ENCODE data around the gene EXOC6B.

The EXOC6B gene

DNA sequence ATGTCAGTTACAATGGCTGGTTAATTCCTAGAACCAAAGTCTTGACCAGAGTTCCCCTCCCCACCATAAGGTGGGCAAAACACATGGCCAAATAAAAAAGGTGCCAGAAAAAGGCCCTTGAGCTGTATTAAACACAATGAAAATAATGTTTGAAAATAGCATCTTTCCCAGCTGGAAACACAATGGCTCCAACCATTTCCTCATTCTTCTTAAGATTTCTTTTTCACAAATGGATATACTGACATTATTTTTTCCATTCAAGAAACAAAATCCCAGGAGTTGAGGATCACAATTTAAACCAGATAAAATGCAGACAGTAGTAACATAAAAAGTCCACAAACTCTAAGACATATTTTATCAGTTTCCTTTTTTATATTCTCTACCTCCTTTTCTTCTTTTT, 143.8 kb downstream of the EXOC6B start:
- TF ChIP-seq ZBTB7A (IDR thresholded peaks at IDR 0.05; ENCODE audit: low read depth): no peak
- TF ChIP-seq, protein P1, sequence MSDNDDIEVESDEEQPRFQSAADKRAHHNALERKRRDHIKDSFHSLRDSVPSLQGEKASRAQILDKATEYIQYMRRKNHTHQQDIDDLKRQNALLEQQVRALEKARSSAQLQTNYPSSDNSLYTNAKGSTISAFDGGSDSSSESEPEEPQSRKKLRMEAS (IDR thresholded peaks at IDR 0.05): no peak
- TF ChIP-seq FOXM1 (IDR thresholded peaks at IDR 0.05; ENCODE audit: borderline replicate concordance, low read depth): no peak
- no peak for TF ChIP-seq TEAD4 (IDR thresholded peaks at IDR 0.05)

DNA sequence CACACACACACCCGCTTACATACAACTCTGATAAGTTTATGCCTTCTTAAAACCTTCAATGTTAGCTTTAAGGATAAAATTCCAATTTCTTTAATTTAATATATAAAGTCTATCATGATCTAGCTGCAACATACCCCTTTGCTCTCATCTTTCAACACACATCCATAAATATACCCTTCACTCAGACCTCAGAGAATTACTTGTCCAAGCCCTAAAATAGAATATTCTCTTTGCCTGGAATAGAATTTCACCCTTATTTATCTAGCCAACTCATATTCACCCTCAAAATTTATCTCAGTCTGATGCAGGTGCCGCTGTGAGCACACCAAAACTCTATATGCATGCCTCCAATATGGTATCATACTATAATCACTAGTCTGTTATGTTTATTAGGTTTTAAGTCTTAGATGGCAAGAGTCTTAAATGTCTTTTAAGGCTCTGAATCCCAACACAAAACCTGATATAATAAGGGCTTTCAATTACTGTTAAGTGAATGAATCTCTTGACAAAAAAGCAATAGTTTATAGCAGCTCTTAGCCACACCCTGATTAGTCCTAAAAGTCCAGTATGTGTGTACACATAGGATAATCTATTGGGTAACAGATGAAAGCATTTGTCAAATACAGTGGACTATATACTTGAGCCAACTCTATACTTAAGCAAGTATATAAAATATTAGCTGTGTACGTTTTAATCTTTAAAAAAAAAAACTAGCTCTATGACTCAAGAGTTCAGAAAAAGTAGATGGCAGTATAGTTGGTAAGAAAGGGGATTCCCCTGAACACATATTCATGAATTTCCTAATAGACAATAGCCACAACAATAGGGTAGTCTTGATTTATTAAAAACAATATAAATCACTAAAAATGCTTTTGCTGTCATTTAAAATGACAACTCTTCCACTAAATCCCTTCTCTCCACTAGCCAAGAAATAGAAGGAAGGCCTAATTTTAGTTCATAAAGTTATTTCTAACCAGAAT, 144.5 kb downstream of the EXOC6B start:
- TF ChIP-seq ZBTB7A (IDR thresholded peaks at IDR 0.05; ENCODE audit: low read depth) (no peak), NFIC (IDR thresholded peaks at IDR 0.05) (no peak), RAD21 (IDR thresholded peaks at IDR 0.05; ENCODE audit: low read depth) (no peak), CEBPB (IDR thresholded peaks at IDR 0.05) (no peak), CREB1 (IDR thresholded peaks at IDR 0.05; ENCODE audit: low read depth) (no peak), FOXM1 (IDR thresholded peaks at IDR 0.05; ENCODE audit: borderline replicate concordance, low read depth) (no peak), EGR1 (IDR thresholded peaks at IDR 0.05) (no peak), TAF1 (IDR thresholded peaks at IDR 0.05; ENCODE audit: low read depth) (no peak), TCF12 (IDR thresholded peaks at IDR 0.05; ENCODE audit: low read depth) (no peak), YY1 (IDR thresholded peaks at IDR 0.05; ENCODE audit: low read depth) (no peak), TEAD4 (IDR thresholded peaks at IDR 0.05) (no peak), EP300 (IDR thresholded peaks at IDR 0.05; ENCODE audit: borderline replicate concordance) (no peak)
- TF ChIP-seq, protein P1 (IDR thresholded peaks at IDR 0.05): no peak
- TF ChIP-seq, protein P2, sequence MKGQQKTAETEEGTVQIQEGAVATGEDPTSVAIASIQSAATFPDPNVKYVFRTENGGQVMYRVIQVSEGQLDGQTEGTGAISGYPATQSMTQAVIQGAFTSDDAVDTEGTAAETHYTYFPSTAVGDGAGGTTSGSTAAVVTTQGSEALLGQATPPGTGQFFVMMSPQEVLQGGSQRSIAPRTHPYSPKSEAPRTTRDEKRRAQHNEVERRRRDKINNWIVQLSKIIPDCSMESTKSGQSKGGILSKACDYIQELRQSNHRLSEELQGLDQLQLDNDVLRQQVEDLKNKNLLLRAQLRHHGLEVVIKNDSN (IDR thresholded peaks at IDR 0.05): no peak
- TF ChIP-seq, protein P3, sequence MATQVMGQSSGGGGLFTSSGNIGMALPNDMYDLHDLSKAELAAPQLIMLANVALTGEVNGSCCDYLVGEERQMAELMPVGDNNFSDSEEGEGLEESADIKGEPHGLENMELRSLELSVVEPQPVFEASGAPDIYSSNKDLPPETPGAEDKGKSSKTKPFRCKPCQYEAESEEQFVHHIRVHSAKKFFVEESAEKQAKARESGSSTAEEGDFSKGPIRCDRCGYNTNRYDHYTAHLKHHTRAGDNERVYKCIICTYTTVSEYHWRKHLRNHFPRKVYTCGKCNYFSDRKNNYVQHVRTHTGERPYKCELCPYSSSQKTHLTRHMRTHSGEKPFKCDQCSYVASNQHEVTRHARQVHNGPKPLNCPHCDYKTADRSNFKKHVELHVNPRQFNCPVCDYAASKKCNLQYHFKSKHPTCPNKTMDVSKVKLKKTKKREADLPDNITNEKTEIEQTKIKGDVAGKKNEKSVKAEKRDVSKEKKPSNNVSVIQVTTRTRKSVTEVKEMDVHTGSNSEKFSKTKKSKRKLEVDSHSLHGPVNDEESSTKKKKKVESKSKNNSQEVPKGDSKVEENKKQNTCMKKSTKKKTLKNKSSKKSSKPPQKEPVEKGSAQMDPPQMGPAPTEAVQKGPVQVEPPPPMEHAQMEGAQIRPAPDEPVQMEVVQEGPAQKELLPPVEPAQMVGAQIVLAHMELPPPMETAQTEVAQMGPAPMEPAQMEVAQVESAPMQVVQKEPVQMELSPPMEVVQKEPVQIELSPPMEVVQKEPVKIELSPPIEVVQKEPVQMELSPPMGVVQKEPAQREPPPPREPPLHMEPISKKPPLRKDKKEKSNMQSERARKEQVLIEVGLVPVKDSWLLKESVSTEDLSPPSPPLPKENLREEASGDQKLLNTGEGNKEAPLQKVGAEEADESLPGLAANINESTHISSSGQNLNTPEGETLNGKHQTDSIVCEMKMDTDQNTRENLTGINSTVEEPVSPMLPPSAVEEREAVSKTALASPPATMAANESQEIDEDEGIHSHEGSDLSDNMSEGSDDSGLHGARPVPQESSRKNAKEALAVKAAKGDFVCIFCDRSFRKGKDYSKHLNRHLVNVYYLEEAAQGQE (IDR thresholded peaks at IDR 0.05; ENCODE audit: low read depth): no peak

DNA sequence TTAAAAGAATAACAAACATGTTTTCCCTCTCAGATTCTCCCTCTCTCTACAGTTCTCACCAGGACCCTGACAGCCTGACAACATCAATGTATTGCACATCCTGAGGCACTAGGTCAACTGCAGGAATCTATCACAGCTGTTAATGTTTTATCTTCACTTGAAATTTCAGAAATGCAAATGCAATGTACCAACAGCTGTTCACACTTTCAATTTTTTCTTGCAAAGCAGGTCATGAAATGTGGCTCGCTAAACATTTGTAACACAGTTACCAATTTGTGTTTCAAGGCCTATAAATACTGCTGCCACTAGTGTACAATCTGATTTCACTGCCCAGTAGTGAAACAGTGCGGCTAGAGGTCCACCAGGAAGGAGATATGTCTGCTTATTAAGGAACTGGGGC, 147.8 kb downstream of the EXOC6B start:
- TF ChIP-seq CREB1 (IDR thresholded peaks at IDR 0.05; ENCODE audit: low read depth): no peak
- no peak for TF ChIP-seq YY1 (IDR thresholded peaks at IDR 0.05; ENCODE audit: low read depth)

DNA sequence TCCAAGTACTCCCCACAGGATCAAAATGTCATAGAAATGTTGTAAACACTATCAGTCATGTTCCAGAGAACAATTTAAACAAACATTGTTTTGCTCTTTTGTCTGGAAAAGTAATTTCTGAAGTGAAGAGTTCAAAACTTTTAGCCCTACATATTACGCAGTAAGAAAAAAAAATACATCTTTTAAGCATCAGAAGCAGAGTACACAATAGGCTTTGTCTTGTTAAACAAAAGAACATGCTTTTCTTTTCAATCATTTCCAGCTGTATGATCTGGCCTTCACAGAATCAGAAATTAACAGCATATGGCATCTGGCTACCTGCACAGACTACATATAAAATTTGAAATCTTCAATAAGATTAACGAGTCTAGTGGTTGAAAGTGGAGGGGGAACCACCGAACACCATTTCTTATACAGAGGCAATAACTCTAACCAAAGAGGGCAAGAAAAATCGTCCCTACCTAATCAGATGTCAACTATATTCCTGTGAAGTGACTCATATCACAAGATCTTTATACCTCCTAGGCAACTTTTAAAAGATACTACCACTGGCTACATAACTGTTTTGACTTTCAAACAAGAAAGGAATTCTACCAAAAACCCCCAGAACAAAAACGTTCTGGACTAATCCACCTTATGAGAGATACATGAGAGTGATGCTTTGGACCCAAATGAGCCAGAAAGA, 149.3 kb downstream of the EXOC6B start:
- TF ChIP-seq ZBTB7A (IDR thresholded peaks at IDR 0.05; ENCODE audit: low read depth) (no peak), CEBPB (IDR thresholded peaks at IDR 0.05) (no peak), TAF1 (IDR thresholded peaks at IDR 0.05; ENCODE audit: low read depth) (no peak), CREB1 (IDR thresholded peaks at IDR 0.05; ENCODE audit: low read depth) (no peak), TCF12 (IDR thresholded peaks at IDR 0.05; ENCODE audit: low read depth) (no peak), RAD21 (IDR thresholded peaks at IDR 0.05; ENCODE audit: low read depth) (no peak), YY1 (IDR thresholded peaks at IDR 0.05; ENCODE audit: low read depth) (no peak), TEAD4 (IDR thresholded peaks at IDR 0.05) (no peak), EP300 (IDR thresholded peaks at IDR 0.05; ENCODE audit: borderline replicate concordance) (no peak), EGR1 (IDR thresholded peaks at IDR 0.05) (no peak)
- TF ChIP-seq, protein P2 (IDR thresholded peaks at IDR 0.05): no peak
- TF ChIP-seq, protein P3 (IDR thresholded peaks at IDR 0.05; ENCODE audit: low read depth): no peak
- TF ChIP-seq, protein P1 (IDR thresholded peaks at IDR 0.05): no peak
